HCT116 (cell line): ENCODE results near the gene MAPKAP1.

Experiments used
- CEBPB ChIP-seq: IDR thresholded peaks from 2 replicates; pipeline ENCODE4 v1.6.1; 2012; ENCODE audit warnings: low read depth
- CTCF ChIP-seq, 3 experiments: fragments of 200-600 bp in 1 of 3; sonication (generic) in 1 of 3; IDR thresholded peaks in 2 of 3; conservative IDR thresholded peaks in 1 of 3; 2 replicates each; pipeline ENCODE4 v1.5.1; 2012 to 2017; ENCODE audit warnings: low read depth in 2 of 3, low read length in 2 of 3, antibody characterized with exemption in 1 of 3, borderline replicate concordance in 1 of 3, control low read depth in 1 of 3, mild to moderate bottlenecking in 1 of 3, mixed read lengths in 1 of 3, mixed run types in 1 of 3, moderate library complexity in 1 of 3; ENCODE audit not compliant: insufficient read depth in 1 of 3
- EGR1 ChIP-seq: IDR thresholded peaks from 2 replicates; pipeline ENCODE4 v1.6.1; 2012; ENCODE audit warnings: low read depth
- EZH2 ChIP-seq: fragments of 200-600 bp; sonication (generic); IDR thresholded peaks from 2 replicates; pipeline ENCODE4 v1.6.1; 2017; ENCODE audit warnings: antibody characterized with exemption, mixed run types
- EZH2phosphoT487 ChIP-seq: fragments of 200-600 bp; IDR thresholded peaks from 2 replicates; pipeline ENCODE4 v1.6.1; 2018; ENCODE audit warnings: antibody characterized with exemption, borderline replicate concordance
- POLR2A ChIP-seq: IDR thresholded peaks from 2 replicates; pipeline ENCODE4 v1.7.0; 2011; ENCODE audit warnings: borderline replicate concordance; ENCODE audit not compliant: insufficient read depth, insufficient read length; ENCODE audit errors: extremely low read depth
- POLR2AphosphoS5 ChIP-seq: IDR thresholded peaks from 2 replicates; pipeline ENCODE4 v1.6.1; 2011; ENCODE audit warnings: mild to moderate bottlenecking, low read depth, low read length, moderate library complexity
- RAD21 ChIP-seq: IDR thresholded peaks from 2 replicates; pipeline ENCODE4 v1.6.1; 2012; ENCODE audit warnings: low read depth, mild to moderate bottlenecking
- SIN3A ChIP-seq: IDR thresholded peaks from 2 replicates; pipeline ENCODE4 v1.6.1; 2012; ENCODE audit warnings: low read depth
- SP1 ChIP-seq: IDR thresholded peaks from 2 replicates; pipeline ENCODE4 v1.6.1; 2012; ENCODE audit warnings: low read depth
- TCF7L2 ChIP-seq: IDR thresholded peaks from 2 replicates; pipeline ENCODE4 v1.7.0; 2011; ENCODE audit warnings: borderline replicate concordance, inconsistent platforms; ENCODE audit not compliant: insufficient read depth, insufficient read length; ENCODE audit errors: extremely low read depth
- ZNF274 ChIP-seq: fragments of 200-500 bp; sonication (Bioruptor generic); IDR thresholded peaks from 2 replicates; pipeline ENCODE4 v1.6.1; 2014; ENCODE audit warnings: mild to moderate bottlenecking, low read depth, low read length, inconsistent platforms
- TF ChIP-seq, protein P1 (sequence below): IDR thresholded peaks from 2 replicates; pipeline ENCODE4 v1.6.1; 2012; ENCODE audit warnings: low read depth

GRCh38 chr9:125461636-125462190 is 245.3 kb downstream of the MAPKAP1 start:
- TF ChIP-seq CTCF (IDR thresholded peaks at IDR 0.05 in 2 of 3, conservative IDR thresholded peaks at IDR 0.05 in 1 of 3; ENCODE audit: borderline replicate concordance in 1 of 3, insufficient read depth in 1 of 3, low read depth in 2 of 3, low read length in 2 of 3) (no peak), POLR2AphosphoS5 (no peak), RAD21 (no peak), POLR2A (no peak), CEBPB (no peak), SIN3A (no peak), EGR1 (no peak), ZNF274 (no peak), EZH2 (no peak), EZH2phosphoT487 (no peak), TCF7L2 (no peak), SP1 (no peak)
- TF ChIP-seq, protein P1, sequence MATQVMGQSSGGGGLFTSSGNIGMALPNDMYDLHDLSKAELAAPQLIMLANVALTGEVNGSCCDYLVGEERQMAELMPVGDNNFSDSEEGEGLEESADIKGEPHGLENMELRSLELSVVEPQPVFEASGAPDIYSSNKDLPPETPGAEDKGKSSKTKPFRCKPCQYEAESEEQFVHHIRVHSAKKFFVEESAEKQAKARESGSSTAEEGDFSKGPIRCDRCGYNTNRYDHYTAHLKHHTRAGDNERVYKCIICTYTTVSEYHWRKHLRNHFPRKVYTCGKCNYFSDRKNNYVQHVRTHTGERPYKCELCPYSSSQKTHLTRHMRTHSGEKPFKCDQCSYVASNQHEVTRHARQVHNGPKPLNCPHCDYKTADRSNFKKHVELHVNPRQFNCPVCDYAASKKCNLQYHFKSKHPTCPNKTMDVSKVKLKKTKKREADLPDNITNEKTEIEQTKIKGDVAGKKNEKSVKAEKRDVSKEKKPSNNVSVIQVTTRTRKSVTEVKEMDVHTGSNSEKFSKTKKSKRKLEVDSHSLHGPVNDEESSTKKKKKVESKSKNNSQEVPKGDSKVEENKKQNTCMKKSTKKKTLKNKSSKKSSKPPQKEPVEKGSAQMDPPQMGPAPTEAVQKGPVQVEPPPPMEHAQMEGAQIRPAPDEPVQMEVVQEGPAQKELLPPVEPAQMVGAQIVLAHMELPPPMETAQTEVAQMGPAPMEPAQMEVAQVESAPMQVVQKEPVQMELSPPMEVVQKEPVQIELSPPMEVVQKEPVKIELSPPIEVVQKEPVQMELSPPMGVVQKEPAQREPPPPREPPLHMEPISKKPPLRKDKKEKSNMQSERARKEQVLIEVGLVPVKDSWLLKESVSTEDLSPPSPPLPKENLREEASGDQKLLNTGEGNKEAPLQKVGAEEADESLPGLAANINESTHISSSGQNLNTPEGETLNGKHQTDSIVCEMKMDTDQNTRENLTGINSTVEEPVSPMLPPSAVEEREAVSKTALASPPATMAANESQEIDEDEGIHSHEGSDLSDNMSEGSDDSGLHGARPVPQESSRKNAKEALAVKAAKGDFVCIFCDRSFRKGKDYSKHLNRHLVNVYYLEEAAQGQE: no peak
